OCI-LY1 (cell line): ENCODE data around the gene IRX6.

Experiments
- CTCF ChIP-seq: fragments of 200-600 bp; sonication (generic), shearing (Covaris generic); IDR thresholded peaks from 2 replicates; pipeline ENCODE4 v1.5.1; 2017; ENCODE audit warnings: mild to moderate bottlenecking, antibody characterized with exemption, low read length, moderate library complexity, mixed read lengths
- EZH2 ChIP-seq: fragments of 200-600 bp; sonication (generic), shearing (Covaris generic); IDR thresholded peaks from 2 replicates; pipeline ENCODE4 v1.8.0; 2017; ENCODE audit warnings: borderline replicate concordance, mixed run types, mild to moderate bottlenecking, antibody characterized with exemption, low read length, moderate library complexity, mixed read lengths

GRCh38 chr16:55331648-55332185 is 7.7 kb downstream of the IRX6 start:
- TF ChIP-seq CTCF (no peak), EZH2 (no peak)
